Globus pallidus (tissue), 1 donor: ENCODE measurements around the gene SATB2.

ENCODE experiments used
- DNase-seq: peaks from one replicate; pipeline ENCODE4 v3.0.0-alpha.2; 2015; ENCODE audit warnings: low spot score

SATB2 gene

GRCh38 chr2:199452260-199452990 is 5.3 kb downstream of the SATB2 start:
- no peak for DNase-seq

- no peak for DNase-seq
These were observed 7.8 kb downstream of the SATB2 start for GRCh38 chr2:199449956-199450355.

GRCh38 chr2:199449455-199449854 is 8.3 kb downstream of the SATB2 start:
- DNase-seq, result no peak

- no peak for DNase-seq
These were observed 10.7 kb downstream of the SATB2 start for GRCh38 chr2:199446996-199447576.

- no peak for DNase-seq
These were observed 13.0 kb downstream of the SATB2 start for GRCh38 chr2:199444749-199445148.

- DNase-seq, result no peak
These were observed 14.1 kb downstream of the SATB2 start for GRCh38 chr2:199443589-199444130.

- no peak for DNase-seq
These were observed 15.6 kb downstream of the SATB2 start for GRCh38 chr2:199442173-199442572.

GRCh38 chr2:199441759-199442158 is 16.0 kb downstream of the SATB2 start:
- no peak for DNase-seq

- no peak for DNase-seq
These were observed 17.6 kb downstream of the SATB2 start for GRCh38 chr2:199440118-199440517.

- DNase-seq, result no peak
These were observed 18.2 kb downstream of the SATB2 start for GRCh38 chr2:199439542-199439941.

GRCh38 chr2:199439066-199439465 is 18.7 kb downstream of the SATB2 start:
- no peak for DNase-seq

- DNase-seq, result no peak
These were observed 23.2 kb downstream of the SATB2 start for GRCh38 chr2:199434555-199434954.

- no peak for DNase-seq
These were observed 24.4 kb downstream of the SATB2 start for GRCh38 chr2:199433204-199433832.

GRCh38 chr2:199431746-199432213 is 26.0 kb downstream of the SATB2 start:
- no peak for DNase-seq

GRCh38 chr2:199430214-199430613 is 27.5 kb downstream of the SATB2 start:
- no peak for DNase-seq

GRCh38 chr2:199428291-199428690 is 29.4 kb downstream of the SATB2 start:
- DNase-seq, result no peak

GRCh38 chr2:199424160-199424559 is 33.6 kb downstream of the SATB2 start:
- no peak for DNase-seq

GRCh38 chr2:199419428-199419827 is 38.3 kb downstream of the SATB2 start:
- no peak for DNase-seq

- no peak for DNase-seq
These were observed 43.3 kb downstream of the SATB2 start for GRCh38 chr2:199414465-199414864.

GRCh38 chr2:199414001-199414400 is 43.7 kb downstream of the SATB2 start:
- no peak for DNase-seq

GRCh38 chr2:199409759-199410529 is 47.8 kb downstream of the SATB2 start:
- DNase-seq, result no peak

- no peak for DNase-seq
These were observed 50.3 kb downstream of the SATB2 start for GRCh38 chr2:199407421-199407820.
